BLaER1 (cell line): ENCODE data around the gene IL1B.
A peak's percentile ranks its signal among the peaks of the same experiment; 100 is the strongest.

Source experiments
- H3K27ac ChIP-seq: shearing (Covaris generic); formaldehyde crosslinking; 2 replicates; pipeline ENCODE4 v1.8.1; 2022
- H3K27me3 ChIP-seq: shearing (Covaris generic); formaldehyde crosslinking; 2 replicates; pipeline ENCODE4 v1.8.1; 2022
- H3K36me3 ChIP-seq: shearing (Covaris generic); formaldehyde crosslinking; 2 replicates; pipeline ENCODE4 v1.8.1; 2022
- H3K4me1 ChIP-seq: shearing (Covaris generic); formaldehyde crosslinking; 2 replicates; pipeline ENCODE4 v1.8.1; 2022
- H3K4me2 ChIP-seq: shearing (Covaris generic); formaldehyde crosslinking; 2 replicates; pipeline ENCODE4 v1.8.1; 2022
- H3K4me3 ChIP-seq: shearing (Covaris generic); formaldehyde crosslinking; 2 replicates; pipeline ENCODE4 v1.8.1; 2022
- H3K9ac ChIP-seq: shearing (Covaris generic); formaldehyde crosslinking; 2 replicates; pipeline ENCODE4 v1.8.1; 2022
- H3K9me3 ChIP-seq: shearing (Covaris generic); formaldehyde crosslinking; 2 replicates; pipeline ENCODE4 v1.8.1; 2022
- H4K20me1 ChIP-seq: shearing (Covaris generic); formaldehyde crosslinking; 2 replicates; pipeline ENCODE4 v1.8.1; 2022
- Cebpa-rat ChIP-seq: shearing (Covaris generic); IDR thresholded peaks from 2 replicates; pipeline ENCODE4 v1.8.1; 2022

The IL1B gene

GRCh38 chr2:112850588-112850987, 14.0 kb upstream of the IL1B start:
- no peak overlapping the region for H3K27ac ChIP-seq
- no peak for TF ChIP-seq Cebpa-rat
- no peak overlapping the region for H3K4me3 ChIP-seq
- H3K4me2 ChIP-seq = no peak overlapping the region
- no peak overlapping the region for H3K9ac ChIP-seq
- no peaks in the 10 kb centered on the region for H3K27me3 ChIP-seq
- H3K4me1 ChIP-seq = no peaks in the 10 kb centered on the region
- H4K20me1 ChIP-seq = no peaks in the 10 kb centered on the region
- H3K9me3 ChIP-seq = peaks cover 38% of the 10 kb centered on the region
- no peaks in the 10 kb centered on the region for H3K36me3 ChIP-seq

GRCh38 chr2:112849956-112850355, 13.4 kb upstream of the IL1B start:
- Histone ChIP-seq H3K27me3 (no peaks in the 10 kb centered on the region), H3K27ac (no peak overlapping the region), H3K4me3 (no peak overlapping the region), H4K20me1 (no peaks in the 10 kb centered on the region), H3K9me3 (peaks cover 40% of the 10 kb centered on the region), H3K9ac (no peak overlapping the region), H3K4me2 (no peak overlapping the region), H3K36me3 (no peaks in the 10 kb centered on the region), H3K4me1 (no peaks in the 10 kb centered on the region)
- no peak for TF ChIP-seq Cebpa-rat

GRCh38 chr2:112848833-112849232, 12.3 kb upstream of the IL1B start:
- 0 out of 2 replicates have a peak overlapping the region, but pooled peaks have one; percentile 6 for H3K27ac ChIP-seq
- H4K20me1 ChIP-seq = no peaks in the 10 kb centered on the region
- H3K4me2 ChIP-seq = no peak overlapping the region
- H3K27me3 ChIP-seq = no peaks in the 10 kb centered on the region
- H3K36me3 ChIP-seq = no peaks in the 10 kb centered on the region
- H3K4me3 ChIP-seq = no peak overlapping the region
- TF ChIP-seq Cebpa-rat = no peak
- H3K4me1 ChIP-seq = no peaks in the 10 kb centered on the region
- H3K9ac ChIP-seq = no peak overlapping the region
- peaks cover 46% of the 10 kb centered on the region for H3K9me3 ChIP-seq

- Histone ChIP-seq H3K9me3 (peaks cover 33% of the 10 kb centered on the region), H3K4me3 (no peak overlapping the region), H4K20me1 (no peaks in the 10 kb centered on the region), H3K4me2 (no peak overlapping the region), H3K36me3 (no peaks in the 10 kb centered on the region), H3K27me3 (no peaks in the 10 kb centered on the region), H3K4me1 (peaks cover 17% of the 10 kb centered on the region), H3K9ac (no peak overlapping the region), H3K27ac (no peak overlapping the region; the same call in 1 of the 2 replicates)
- TF ChIP-seq Cebpa-rat = no peak
Measured at GRCh38 chr2:112846031-112846430, 9.5 kb upstream of the IL1B start.

GRCh38 chr2:112843836-112844235, 7.3 kb upstream of the IL1B start:
- Histone ChIP-seq H3K4me2 (no peak overlapping the region), H3K27me3 (no peaks in the 10 kb centered on the region), H3K9ac (no peak overlapping the region), H3K4me1 (peaks cover 37% of the 10 kb centered on the region), H4K20me1 (no peaks in the 10 kb centered on the region), H3K36me3 (no peaks in the 10 kb centered on the region), H3K4me3 (no peak overlapping the region), H3K9me3 (peaks cover 37% of the 10 kb centered on the region), H3K27ac (no peak overlapping the region)
- no peak for TF ChIP-seq Cebpa-rat

GRCh38 chr2:112843288-112843687, 6.7 kb upstream of the IL1B start:
- no peaks in the 10 kb centered on the region for H3K27me3 ChIP-seq
- H3K36me3 ChIP-seq = no peaks in the 10 kb centered on the region
- no peak overlapping the region for H3K9ac ChIP-seq
- H3K9me3 ChIP-seq = peaks cover 37% of the 10 kb centered on the region
- H3K4me3 ChIP-seq = no peak overlapping the region
- TF ChIP-seq Cebpa-rat = no peak
- no peak overlapping the region for H3K4me2 ChIP-seq
- no peak overlapping the region for H3K27ac ChIP-seq
- H3K4me1 ChIP-seq = peaks cover 42% of the 10 kb centered on the region
- no peaks in the 10 kb centered on the region for H4K20me1 ChIP-seq

- Histone ChIP-seq H4K20me1 (no peaks in the 10 kb centered on the region), H3K4me2 (peak overlapping the region; percentile 41), H3K4me3 (no peak overlapping the region), H3K27ac (peak overlapping the region; percentile 61), H3K27me3 (no peaks in the 10 kb centered on the region), H3K9me3 (peaks cover 34% of the 10 kb centered on the region), H3K4me1 (peaks cover 60% of the 10 kb centered on the region), H3K36me3 (no peaks in the 10 kb centered on the region), H3K9ac (no peak overlapping the region)
- TF ChIP-seq Cebpa-rat = peak; percentile 62; the same call in 1 of the 2 replicates
Measured at GRCh38 chr2:112841295-112842044, 4.9 kb upstream of the IL1B start.

GRCh38 chr2:112840068-112840445, 3.5 kb upstream of the IL1B start:
- Histone ChIP-seq H3K4me1 (peaks cover 75% of the 10 kb centered on the region), H3K27ac (peak overlapping the region; percentile 99), H3K4me2 (peak overlapping the region; percentile 87), H3K27me3 (no peaks in the 10 kb centered on the region), H3K36me3 (no peaks in the 10 kb centered on the region), H4K20me1 (no peaks in the 10 kb centered on the region), H3K9ac (no peak overlapping the region), H3K4me3 (no peak overlapping the region), H3K9me3 (peaks cover 21% of the 10 kb centered on the region; the same call in 1 of the 2 replicates)
- TF ChIP-seq Cebpa-rat = no peak

- H3K4me1 ChIP-seq = peaks cover 80% of the 10 kb centered on the region
- H3K9ac ChIP-seq = peak overlapping the region; percentile 54; the same call in 1 of the 2 replicates
- H3K4me2 ChIP-seq = peak overlapping the region; percentile 87
- peak; percentile 81 for TF ChIP-seq Cebpa-rat
- peaks cover 16% of the 10 kb centered on the region; the same call in 1 of the 2 replicates for H3K9me3 ChIP-seq
- no peaks in the 10 kb centered on the region for H4K20me1 ChIP-seq
- H3K36me3 ChIP-seq = 0 out of 2 replicates have a peak, but pooled peaks cover 3% of the 10 kb centered on the region
- no peaks in the 10 kb centered on the region for H3K27me3 ChIP-seq
- peak overlapping the region; percentile 99 for H3K27ac ChIP-seq
- H3K4me3 ChIP-seq = peak overlapping the region; percentile 34
Measured at GRCh38 chr2:112839407-112840067, 3.0 kb upstream of the IL1B start.

- Histone ChIP-seq H3K36me3 (peaks cover 24% of the 10 kb centered on the region), H3K9me3 (peaks cover 20% of the 10 kb centered on the region; the same call in 1 of the 2 replicates), H3K27me3 (no peaks in the 10 kb centered on the region), H3K4me1 (peaks cover 98% of the 10 kb centered on the region), H3K9ac (peak overlapping the region; percentile 77), H3K4me3 (peak overlapping the region; percentile 65), H3K27ac (peak overlapping the region; percentile 99), H3K4me2 (peak overlapping the region; percentile 87), H4K20me1 (no peaks in the 10 kb centered on the region)
- no peak for TF ChIP-seq Cebpa-rat
Measured at GRCh38 chr2:112836163-112836560, 417 bp downstream of the IL1B start.
